Nephron progenitor cell (in vitro differentiated cells): ENCODE results near the gene STUB1.

Experiments used
- DNase-seq: peaks from one replicate; pipeline ENCODE4 v3.0.0; 2021
- H3K27ac Mint-ChIP-seq: 2 replicates; pipeline ENCODE4 v1.8.0; 2021; ENCODE audit warnings: mild to moderate bottlenecking, moderate library complexity, mixed read lengths
- H3K27me3 Mint-ChIP-seq: 2 replicates; pipeline ENCODE4 v1.8.0; 2021; ENCODE audit warnings: mild to moderate bottlenecking, low read depth, mixed read lengths; ENCODE audit not compliant: poor library complexity
- H3K36me3 Mint-ChIP-seq: 2 replicates; pipeline ENCODE4 v1.8.0; 2021; ENCODE audit warnings: low read depth, mixed read lengths
- H3K4me1 Mint-ChIP-seq: 2 replicates; pipeline ENCODE4 v1.8.0; 2021; ENCODE audit warnings: mixed read lengths
- H3K4me3 Mint-ChIP-seq: 2 replicates; pipeline ENCODE4 v1.8.0; 2021; ENCODE audit warnings: mild to moderate bottlenecking, moderate library complexity, mixed read lengths
- H3K9me3 Mint-ChIP-seq: 2 replicates; pipeline ENCODE4 v1.8.0; 2021; ENCODE audit warnings: mild to moderate bottlenecking, moderate library complexity, mixed read lengths
- CTCF ChIP-seq: fragments of 200-600 bp; sonication (generic); IDR thresholded peaks from 2 replicates; pipeline ENCODE4 v1.5.0; 2021; ENCODE audit warnings: antibody characterized with exemption

The STUB1 gene

GRCh38 chr16:717450-718245, 37.4 kb downstream of the STUB1 start:
- Mint-ChIP-seq H3K4me3 (no peak overlapping the region), H3K27ac (no peak overlapping the region), H3K36me3 (no peaks in the 10 kb centered on the region)

GRCh38 chr16:718389-718788, 38.2 kb downstream of the STUB1 start:
- Mint-ChIP-seq H3K4me3 (no peak overlapping the region), H3K9me3 (no peaks in the 10 kb centered on the region), H3K4me1 (peaks cover 27% of the 10 kb centered on the region), H3K27me3 (peaks cover 11% of the 10 kb centered on the region), H3K36me3 (no peaks in the 10 kb centered on the region), H3K27ac (no peak overlapping the region)
- no peak for TF ChIP-seq CTCF
- DNase-seq = no peak

More at GRCh38 chr16:717450-718245, 37.4 kb downstream of the STUB1 start:
- H3K4me1 Mint-ChIP-seq = peaks cover 30% of the 10 kb centered on the region
- no peak for DNase-seq
- no peak for TF ChIP-seq CTCF
- no peaks in the 10 kb centered on the region for H3K9me3 Mint-ChIP-seq
- H3K27me3 Mint-ChIP-seq = peaks cover 15% of the 10 kb centered on the region

- no peak for TF ChIP-seq CTCF
Measured at GRCh38 chr16:718922-719321, 38.7 kb downstream of the STUB1 start.

GRCh38 chr16:719815-720446, 39.7 kb downstream of the STUB1 start:
- no peak for TF ChIP-seq CTCF
- Mint-ChIP-seq H3K9me3 (no peaks in the 10 kb centered on the region), H3K36me3 (no peaks in the 10 kb centered on the region), H3K4me3 (peak overlapping the region; percentile 86), H3K27me3 (peaks cover 3% of the 10 kb centered on the region), H3K4me1 (peaks cover 27% of the 10 kb centered on the region), H3K27ac (peak overlapping the region; percentile 96)
- no peak for DNase-seq

More at GRCh38 chr16:718922-719321, 38.7 kb downstream of the STUB1 start:
- H3K4me1 Mint-ChIP-seq = peaks cover 27% of the 10 kb centered on the region
- peak overlapping the region; percentile 86 for H3K4me3 Mint-ChIP-seq
- no peaks in the 10 kb centered on the region for H3K36me3 Mint-ChIP-seq
- peak overlapping the region; percentile 83 for H3K27ac Mint-ChIP-seq
- no peak for DNase-seq
- H3K9me3 Mint-ChIP-seq = no peaks in the 10 kb centered on the region
- peaks cover 6% of the 10 kb centered on the region for H3K27me3 Mint-ChIP-seq

GRCh38 chr16:720447-720989, 40.3 kb downstream of the STUB1 start:
- TF ChIP-seq CTCF = no peak
- Mint-ChIP-seq H3K9me3 (no peaks in the 10 kb centered on the region), H3K4me1 (peaks cover 27% of the 10 kb centered on the region), H3K36me3 (no peaks in the 10 kb centered on the region), H3K4me3 (peak overlapping the region; percentile 86), H3K27me3 (peaks cover 3% of the 10 kb centered on the region), H3K27ac (peak overlapping the region; percentile 96)
- DNase-seq = peak; percentile 68
